Omental fat pad (tissue), 4 donors: ENCODE measurements around the gene TSPO2. TPM values are rescaled to one million over a fixed set of nuclear protein-coding genes. Genes with fewer than 3 reads are reported as not detected.

Experiments
- ATAC-seq: fragments of 150-250 bp; one replicate; pipeline ENCODE4 v1.9.1; 2016; ENCODE audit warnings: mild to moderate bottlenecking, moderate library complexity; ENCODE audit not compliant: low FRiP score
- DNase-seq: peaks from one replicate; pipeline ENCODE4 v3.0.0-alpha.2; 2019; ENCODE audit warnings: low spot score
- CTCF ChIP-seq, 3 donors: fragments of 450-650 bp; IDR thresholded peaks; one replicate each; pipeline ENCODE4 v1.5.1; 2016 to 2017; ENCODE audit warnings: antibody characterized with exemption in 3 of 3, mild to moderate bottlenecking in 3 of 3, moderate library complexity in 2 of 3
- total RNA-seq, 4 donors: library from RNA; depleted of rRNA; stranded (reverse); fragments of >200 nt; gene quantifications; one replicate each; pipeline ENCODE4 v1.1.0, GENCODE V29; 2016

TSPO2 gene
- total RNA-seq, 4 donors from 2014 or later, result not detected

- no peak for DNase-seq
- no peak for ATAC-seq
- TF ChIP-seq CTCF (IDR thresholded peaks at IDR 0.05), result no peak
Observed at GRCh38 chr6:41088451-41088850, 46.2 kb downstream of the TSPO2 start.

GRCh38 chr6:41090841-41091761, 48.8 kb downstream of the TSPO2 start:
- DNase-seq, result no peak
- no peak for ATAC-seq
- no peak for TF ChIP-seq CTCF (IDR thresholded peaks at IDR 0.05)

GRCh38 chr6:41092421-41093140, 50.3 kb downstream of the TSPO2 start:
- ATAC-seq (no peak), DNase-seq (no peak)
- TF ChIP-seq CTCF (IDR thresholded peaks at IDR 0.05), result no peak

GRCh38 chr6:41093729-41094128, 51.5 kb downstream of the TSPO2 start:
- no peak for TF ChIP-seq CTCF (IDR thresholded peaks at IDR 0.05)
- ATAC-seq (no peak), DNase-seq (no peak)

Other genes starting within 250 kb of the TSPO2 start
- gene UNC5CL, start 3.2 kb upstream of the TSPO2 start, total RNA-seq, result 1 to 10 TPM in 1 of 4 donors, under 1 TPM in 3; 0.56 to 1.9 (median 0.80) TPM
- not detected for gene APOBEC2, start 10.7 kb downstream of the TSPO2 start, total RNA-seq
- gene OARD1, start 29.9 kb downstream of the TSPO2 start, total RNA-seq, result 10 to 100 TPM in 2 of 4 donors, 1 to 10 TPM in 2; 7.2 to 19.5 (median 12.3) TPM
- 10 to 100 TPM; 16.3 to 25.9 (median 21.1) TPM for gene NFYA, start 30.5 kb downstream of the TSPO2 start, total RNA-seq
- 1 to 10 TPM in 1 of 4 donors, under 1 TPM in 1, not detected in 2; 0.56 to 5.3 TPM for gene TREML1, start 111.9 kb downstream of the TSPO2 start, total RNA-seq
- 100 to 1,000 TPM in 1 of 4 donors, 1 to 10 TPM in 2, not detected in 1; 3.1 to 119 (median 6.8) TPM for gene TREM2, start 120.6 kb downstream of the TSPO2 start, total RNA-seq
- gene TREML2, start 158.7 kb downstream of the TSPO2 start, total RNA-seq, result 1 to 10 TPM in 1 of 4 donors, under 1 TPM in 3; 0.19 to 4.3 (median 0.34) TPM
- not detected for gene TREML4, start 185.9 kb downstream of the TSPO2 start, total RNA-seq
- 10 to 100 TPM in 1 of 4 donors, 1 to 10 TPM in 3; 5.8 to 20.2 (median 8.6) TPM for gene TREM1, start 244.2 kb downstream of the TSPO2 start, total RNA-seq